NOMO-1 treated with dmso at 0.1 percent for 144 hours (cell line): ENCODE data around the gene FLCN.

ENCODE experiments used
- DNase-seq: peaks from one replicate; lab custom pipeline; 2025; ENCODE audit not compliant: unreplicated experiment; lab: John Stamatoyannopoulos, UW

The FLCN gene

GRCh38 chr17:17236295-17237025 is 508 bp downstream of the FLCN start:
- DNase-seq: no peak

- DNase-seq: no peak
These were observed 1.5 kb downstream of the FLCN start for GRCh38 chr17:17235212-17236174.

- DNase-seq: no peak
These were observed 4.7 kb downstream of the FLCN start for GRCh38 chr17:17232303-17232621.

- DNase-seq: no peak
These were observed 5.2 kb downstream of the FLCN start for GRCh38 chr17:17231621-17232302.

GRCh38 chr17:17229416-17230384 is 7.3 kb downstream of the FLCN start:
- DNase-seq: no peak

- DNase-seq: no peak
These were observed 8.3 kb downstream of the FLCN start for GRCh38 chr17:17228521-17229279.

GRCh38 chr17:17227608-17228520 is 9.1 kb downstream of the FLCN start:
- no peak for DNase-seq

- no peak for DNase-seq
These were observed 10.3 kb downstream of the FLCN start for GRCh38 chr17:17226451-17227265.

GRCh38 chr17:17225901-17226300 is 11.1 kb downstream of the FLCN start:
- no peak for DNase-seq

- DNase-seq: no peak
These were observed 12.8 kb downstream of the FLCN start for GRCh38 chr17:17224137-17224536.

GRCh38 chr17:17223736-17224135 is 13.2 kb downstream of the FLCN start:
- DNase-seq: no peak

- no peak for DNase-seq
These were observed 15.6 kb downstream of the FLCN start for GRCh38 chr17:17221329-17221728.

GRCh38 chr17:17220529-17220928 is 16.4 kb downstream of the FLCN start:
- no peak for DNase-seq

- DNase-seq: no peak
These were observed 19.0 kb downstream of the FLCN start for GRCh38 chr17:17217995-17218394.

GRCh38 chr17:17216776-17217175 is 20.2 kb downstream of the FLCN start:
- DNase-seq: no peak

GRCh38 chr17:17216236-17216635 is 20.7 kb downstream of the FLCN start:
- DNase-seq: no peak

GRCh38 chr17:17215575-17215974 is 21.4 kb downstream of the FLCN start:
- no peak for DNase-seq
